Muscle layer of colon (tissue), 2 donors: Measurements from ENCODE around the gene MTOR.

ENCODE experiments used
- H3K27ac ChIP-seq: one replicate; pipeline ENCODE4 v1.7.0; 2013; ENCODE audit warnings: low read depth, mild to moderate bottlenecking, low read length, moderate library complexity
- H3K27me3 ChIP-seq, 2 donors: one replicate each; pipeline ENCODE4 v1.7.0; 2013; ENCODE audit warnings: low read length in 2 of 2, mild to moderate bottlenecking in 2 of 2; ENCODE audit not compliant: insufficient read depth in 2 of 2, control insufficient read depth in 1 of 2
- H3K36me3 ChIP-seq: one replicate; pipeline ENCODE4 v1.7.0; 2013; ENCODE audit warnings: mild to moderate bottlenecking, low read length; ENCODE audit not compliant: insufficient read depth
- H3K4me1 ChIP-seq: one replicate; pipeline ENCODE4 v1.7.0; 2013; ENCODE audit warnings: mild to moderate bottlenecking, low read length; ENCODE audit not compliant: insufficient read depth
- H3K4me3 ChIP-seq, 2 donors: one replicate each; pipeline ENCODE4 v1.7.0; 2013; ENCODE audit warnings: low read length in 2 of 2, low read depth in 1 of 2, mild to moderate bottlenecking in 1 of 2, moderate library complexity in 1 of 2
- H3K9ac ChIP-seq: one replicate; pipeline ENCODE4 v1.7.0; 2013; ENCODE audit warnings: low read length
- H3K9me3 ChIP-seq: one replicate; pipeline ENCODE4 v1.7.0; 2013; ENCODE audit warnings: mild to moderate bottlenecking, low read length
- donor health status: abdominal sarcoma.
- donor health status: Adenocarcinoma of cecum.

Gene MTOR

DNA sequence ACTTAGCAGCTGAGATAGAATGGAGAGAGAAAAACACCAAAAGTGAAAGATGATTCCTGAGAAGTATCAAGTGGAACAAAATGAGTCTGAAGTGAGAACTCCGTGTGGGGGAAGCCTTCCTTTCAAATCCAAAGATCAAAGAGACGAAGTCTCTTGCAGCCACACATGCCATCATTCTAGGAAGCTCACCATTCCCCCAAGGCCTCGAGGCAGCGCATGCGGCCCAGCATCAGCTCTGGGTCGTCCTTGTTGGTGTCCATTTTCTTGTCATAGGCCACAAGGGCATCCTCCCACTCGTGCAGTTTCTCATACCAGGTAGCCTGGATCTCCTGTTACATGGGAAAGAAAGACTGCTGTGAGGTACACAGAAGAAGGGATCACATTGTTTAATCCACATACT is 105.4 kb downstream of the MTOR start:
- H3K9me3 ChIP-seq: no peaks in the 10 kb centered on the region
- no peak overlapping the region for H3K27ac ChIP-seq
- no peak overlapping the region for H3K9ac ChIP-seq
- no peak overlapping the region for H3K4me3 ChIP-seq
- H3K36me3 ChIP-seq: peaks cover 25% of the 10 kb centered on the region
- no peaks in the 10 kb centered on the region for H3K27me3 ChIP-seq
- peaks cover 24% of the 10 kb centered on the region for H3K4me1 ChIP-seq

DNA sequence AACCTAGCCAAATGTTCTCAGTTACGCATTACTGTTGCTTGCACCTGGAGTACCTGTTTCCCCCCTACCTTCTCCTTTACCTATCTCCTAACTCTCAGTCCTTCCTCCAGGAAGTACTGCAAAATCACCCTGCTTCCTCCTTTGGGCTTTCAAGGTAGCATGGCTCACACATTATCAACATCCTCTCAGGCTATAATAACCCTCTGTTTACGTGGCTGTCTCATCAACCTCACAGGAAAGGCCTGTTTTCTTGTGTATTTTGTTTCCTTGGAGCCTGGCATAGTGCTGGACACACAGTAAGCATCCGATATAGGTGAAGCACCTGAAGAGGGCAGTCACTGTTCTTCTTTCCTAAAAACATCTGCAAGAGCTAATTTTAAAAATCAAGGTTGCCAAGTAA is 105.9 kb downstream of the MTOR start:
- Histone ChIP-seq H3K9ac (no peak overlapping the region), H3K36me3 (peaks cover 25% of the 10 kb centered on the region), H3K4me3 (no peak overlapping the region), H3K27me3 (no peaks in the 10 kb centered on the region), H3K9me3 (no peaks in the 10 kb centered on the region), H3K27ac (no peak overlapping the region), H3K4me1 (peaks cover 24% of the 10 kb centered on the region)

DNA sequence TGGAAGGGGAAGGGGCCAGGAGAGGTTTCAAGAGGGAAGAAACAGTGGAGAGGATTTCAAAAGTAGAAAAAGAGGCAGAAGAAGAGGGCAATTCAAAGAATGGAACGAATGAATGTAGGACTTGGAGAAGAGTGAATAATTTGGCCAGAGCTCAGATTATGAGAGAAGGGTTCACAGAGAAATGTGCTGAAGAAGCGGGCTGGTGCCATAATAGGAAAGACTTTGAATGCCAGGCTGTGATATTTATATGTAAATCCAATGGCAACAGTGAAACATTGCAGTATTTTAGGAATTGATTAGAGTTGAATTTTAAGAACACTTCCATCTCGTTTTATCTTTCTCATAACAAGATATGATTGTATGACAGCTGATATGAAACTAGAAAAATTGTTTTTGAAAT is 109.2 kb downstream of the MTOR start:
- no peak overlapping the region for H3K9ac ChIP-seq
- peaks cover 14% of the 10 kb centered on the region for H3K4me1 ChIP-seq
- H3K36me3 ChIP-seq: peaks cover 37% of the 10 kb centered on the region
- no peak overlapping the region for H3K27ac ChIP-seq
- no peaks in the 10 kb centered on the region for H3K27me3 ChIP-seq
- no peaks in the 10 kb centered on the region for H3K9me3 ChIP-seq
- no peak overlapping the region for H3K4me3 ChIP-seq

DNA sequence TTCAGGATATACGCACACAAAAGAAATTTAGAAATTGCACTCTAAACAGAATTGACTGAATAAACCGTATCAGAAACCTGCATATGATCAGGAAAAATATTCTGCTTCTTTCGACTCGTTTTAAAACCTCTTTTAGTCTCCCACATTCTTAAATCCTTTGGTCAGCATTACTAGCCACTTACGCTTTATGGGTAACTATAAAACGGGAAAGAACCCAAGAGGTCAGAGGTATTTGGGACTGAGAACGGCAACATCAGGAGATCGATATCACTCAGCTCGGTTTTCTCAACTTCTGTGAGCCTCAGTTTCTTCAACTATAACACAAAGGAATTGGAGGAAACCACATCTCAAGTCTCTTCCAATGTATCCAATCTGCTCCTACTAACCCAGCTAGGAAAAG is 109.6 kb downstream of the MTOR start:
- H3K27me3 ChIP-seq: no peaks in the 10 kb centered on the region
- no peak overlapping the region for H3K27ac ChIP-seq
- no peaks in the 10 kb centered on the region for H3K9me3 ChIP-seq
- peaks cover 10% of the 10 kb centered on the region for H3K4me1 ChIP-seq
- peaks cover 38% of the 10 kb centered on the region for H3K36me3 ChIP-seq
- no peak overlapping the region for H3K9ac ChIP-seq
- H3K4me3 ChIP-seq: no peak overlapping the region

DNA sequence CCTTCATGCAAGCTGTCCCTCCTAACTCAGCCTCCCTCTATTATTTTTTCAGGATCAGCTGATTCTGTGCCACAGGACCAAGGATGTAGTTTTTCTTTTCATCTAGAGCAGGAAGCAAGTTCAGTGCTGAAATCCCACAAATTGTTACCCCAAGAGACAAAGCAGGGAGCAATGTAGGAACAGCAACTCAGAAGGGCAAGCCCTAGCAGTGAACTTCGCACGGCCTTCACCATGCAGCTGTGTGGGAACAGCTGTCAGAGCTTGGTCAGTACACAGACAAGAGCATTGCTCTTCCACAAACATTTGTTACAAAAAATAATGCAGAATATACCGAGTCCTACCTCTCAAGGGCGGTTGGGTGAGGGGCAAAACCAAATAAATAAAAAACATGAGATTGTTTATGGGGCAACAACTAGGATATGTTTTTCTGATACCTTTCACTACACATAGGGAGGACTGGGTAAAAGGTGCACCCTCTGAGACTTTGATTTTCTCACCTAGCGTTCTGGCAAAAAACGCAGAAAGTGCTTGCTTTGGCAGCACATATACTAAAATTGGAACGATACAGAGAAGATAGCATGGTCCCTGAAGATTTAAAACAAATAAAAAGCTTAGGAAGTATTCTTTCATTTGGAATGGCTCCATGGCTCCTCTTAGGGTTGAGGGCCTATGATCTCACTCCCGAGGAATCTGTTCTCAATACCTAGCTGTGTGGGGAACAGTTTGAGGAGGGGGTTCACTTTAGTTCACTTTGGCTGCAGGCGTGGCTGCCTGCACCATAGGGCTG is 110.3 kb downstream of the MTOR start:
- no peak overlapping the region for H3K27ac ChIP-seq
- no peak overlapping the region for H3K4me3 ChIP-seq
- no peaks in the 10 kb centered on the region for H3K27me3 ChIP-seq
- no peaks in the 10 kb centered on the region for H3K9me3 ChIP-seq
- no peak overlapping the region for H3K9ac ChIP-seq
- peaks cover 44% of the 10 kb centered on the region for H3K36me3 ChIP-seq
- peaks cover 6% of the 10 kb centered on the region for H3K4me1 ChIP-seq

DNA sequence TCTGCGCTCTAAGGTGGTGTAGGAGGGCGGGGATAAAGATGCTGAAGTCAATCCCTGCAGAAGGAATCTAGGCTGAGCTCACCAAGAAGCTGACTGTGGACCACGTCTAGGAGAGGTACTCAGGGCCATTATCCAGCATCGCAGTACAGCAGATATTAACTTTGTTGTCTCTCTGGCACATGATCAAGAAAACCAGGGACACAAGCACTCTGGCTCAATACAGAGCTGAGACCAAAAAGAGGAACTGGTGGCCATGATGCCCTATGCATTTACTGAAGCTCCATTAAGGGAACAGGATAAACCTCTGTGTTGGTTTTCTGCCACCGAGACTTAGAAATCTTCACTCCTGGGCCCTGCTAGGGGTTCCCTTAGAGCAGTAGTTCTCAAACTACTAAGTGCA is 111.2 kb downstream of the MTOR start:
- Histone ChIP-seq H3K4me1 (peaks cover 6% of the 10 kb centered on the region), H3K4me3 (no peak overlapping the region), H3K36me3 (peaks cover 45% of the 10 kb centered on the region), H3K27ac (no peak overlapping the region), H3K9ac (no peak overlapping the region), H3K9me3 (no peaks in the 10 kb centered on the region), H3K27me3 (no peaks in the 10 kb centered on the region)

DNA sequence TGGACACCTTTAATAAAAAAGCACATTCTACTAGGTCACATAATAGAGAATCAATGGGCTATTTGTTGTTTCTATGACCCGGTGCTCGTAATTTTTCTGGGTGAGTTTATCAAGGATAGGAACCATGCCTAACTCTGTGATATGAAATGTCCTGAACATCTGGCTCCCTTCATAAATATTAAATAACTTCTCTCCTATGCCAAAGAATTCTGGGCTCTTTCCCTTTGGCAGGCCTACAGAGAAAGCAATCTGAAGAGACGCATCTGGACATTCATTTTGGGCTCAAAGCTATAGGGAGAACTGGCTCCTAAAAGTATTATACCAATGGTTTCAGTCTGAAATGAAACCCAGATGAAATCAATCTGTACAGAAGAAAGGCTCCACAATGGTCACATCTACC is 112.0 kb downstream of the MTOR start:
- H3K27ac ChIP-seq: no peak overlapping the region
- peaks cover 47% of the 10 kb centered on the region for H3K36me3 ChIP-seq
- no peaks in the 10 kb centered on the region for H3K9me3 ChIP-seq
- no peaks in the 10 kb centered on the region for H3K27me3 ChIP-seq
- H3K9ac ChIP-seq: no peak overlapping the region
- H3K4me3 ChIP-seq: no peak overlapping the region
- peaks cover 6% of the 10 kb centered on the region for H3K4me1 ChIP-seq

DNA sequence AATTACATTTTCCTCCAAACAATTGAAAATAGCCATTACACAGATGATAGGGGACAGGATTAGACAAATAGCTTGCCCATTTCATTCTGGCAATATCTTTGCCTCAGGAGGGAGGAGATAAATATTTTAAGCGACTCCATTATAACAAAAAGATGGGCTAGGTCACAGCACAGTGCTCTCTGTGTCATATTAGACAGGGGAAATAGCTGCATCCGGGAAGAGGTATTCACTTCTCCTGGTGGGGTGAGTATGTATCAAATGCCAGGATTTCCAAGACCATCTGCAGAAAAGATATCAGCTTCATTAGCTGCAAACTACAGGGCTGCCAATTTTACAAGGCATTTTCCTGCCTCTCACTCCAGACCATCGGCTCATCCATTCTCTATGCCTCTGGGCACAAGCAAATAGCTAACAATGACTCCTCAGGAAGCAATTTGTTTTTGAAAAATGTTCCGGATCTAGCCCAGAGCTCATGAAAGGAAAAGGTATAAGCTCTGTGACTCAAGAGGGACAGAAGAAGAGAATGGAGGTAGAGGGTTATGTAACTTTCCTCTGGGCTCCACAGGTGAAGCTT is 115.1 kb downstream of the MTOR start:
- Histone ChIP-seq H3K27me3 (no peaks in the 10 kb centered on the region), H3K9me3 (no peaks in the 10 kb centered on the region), H3K36me3 (peaks cover 56% of the 10 kb centered on the region), H3K4me1 (peaks cover 2% of the 10 kb centered on the region), H3K9ac (no peak overlapping the region), H3K27ac (no peak overlapping the region), H3K4me3 (no peak overlapping the region)

DNA sequence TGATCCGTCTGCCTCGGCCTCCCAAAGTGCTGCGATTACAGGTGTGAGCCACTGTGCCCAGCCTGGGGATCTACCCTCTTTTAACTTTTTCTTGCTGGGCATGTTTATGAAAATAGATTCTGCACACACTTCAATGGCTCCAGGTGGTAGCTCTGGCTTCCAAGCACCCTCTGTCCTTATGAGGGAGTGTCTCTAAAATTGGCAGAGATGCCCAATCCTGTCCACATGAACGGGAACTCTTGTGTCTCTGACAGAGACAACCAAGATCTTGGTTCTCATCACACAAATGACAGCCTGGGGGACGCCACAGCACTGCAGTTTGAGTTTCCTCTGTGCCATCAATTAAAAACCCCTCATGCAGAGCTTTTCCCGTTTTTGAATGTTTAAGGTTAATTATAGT is 116.6 kb downstream of the MTOR start:
- no peaks in the 10 kb centered on the region for H3K4me1 ChIP-seq
- H3K36me3 ChIP-seq: peaks cover 56% of the 10 kb centered on the region
- no peak overlapping the region for H3K4me3 ChIP-seq
- H3K27me3 ChIP-seq: no peaks in the 10 kb centered on the region
- H3K27ac ChIP-seq: no peak overlapping the region
- no peak overlapping the region for H3K9ac ChIP-seq
- no peaks in the 10 kb centered on the region for H3K9me3 ChIP-seq

DNA sequence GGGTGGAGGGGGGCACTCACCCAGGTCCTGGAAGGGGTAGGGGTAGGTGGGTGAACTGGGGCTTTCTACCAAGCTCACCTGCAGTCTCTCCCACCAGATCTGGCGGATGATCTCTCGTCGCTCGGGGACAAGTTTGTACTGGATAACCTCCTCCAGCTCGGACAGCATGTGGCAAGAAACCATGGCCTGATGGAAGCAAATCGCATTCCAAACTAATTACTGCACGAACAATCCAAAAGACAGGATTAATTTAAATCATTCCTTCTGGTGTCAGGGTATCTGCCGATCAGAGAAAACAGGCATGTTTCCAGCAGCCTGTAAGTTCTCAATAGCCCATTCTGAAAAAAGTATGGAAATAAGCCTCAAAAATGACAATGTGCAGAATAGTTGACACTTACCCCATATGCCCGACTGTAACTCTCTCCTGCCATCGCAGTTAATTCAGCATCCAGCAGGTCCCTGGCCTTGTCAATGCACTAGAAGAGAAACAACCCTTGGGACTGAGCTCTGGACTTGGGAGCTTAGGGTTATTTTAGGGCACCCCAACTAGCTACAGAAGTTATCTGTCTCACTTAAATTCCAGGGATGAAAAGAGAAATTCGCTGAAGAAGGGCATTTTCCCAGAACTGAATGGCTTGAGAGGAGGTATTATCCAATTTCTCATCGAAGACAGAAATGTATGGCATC is 117.6 kb downstream of the MTOR start:
- Histone ChIP-seq H3K4me3 (no peak overlapping the region), H3K27me3 (no peaks in the 10 kb centered on the region), H3K9ac (no peak overlapping the region), H3K27ac (no peak overlapping the region), H3K9me3 (no peaks in the 10 kb centered on the region), H3K4me1 (no peaks in the 10 kb centered on the region), H3K36me3 (peaks cover 52% of the 10 kb centered on the region)

DNA sequence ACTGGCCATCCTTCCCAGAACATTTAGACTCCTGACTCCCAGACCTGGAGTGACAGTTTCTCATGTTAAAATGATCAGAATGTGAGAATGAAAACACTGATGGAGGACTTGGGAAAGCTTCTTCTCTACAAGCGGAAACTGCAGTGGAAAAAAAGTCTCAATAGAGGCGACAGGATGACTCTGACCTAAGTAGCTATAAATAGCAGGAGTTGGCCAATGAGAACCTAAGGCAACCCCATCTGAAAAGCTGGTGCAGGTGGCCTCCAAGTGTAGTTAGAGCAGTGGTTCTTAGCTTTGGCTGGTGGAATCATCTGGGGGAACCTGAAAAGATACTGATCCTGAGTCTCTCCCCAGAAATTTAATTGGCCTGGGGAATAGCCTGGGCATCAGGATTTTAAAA is 118.4 kb downstream of the MTOR start:
- Histone ChIP-seq H3K9me3 (no peaks in the 10 kb centered on the region), H3K36me3 (peaks cover 52% of the 10 kb centered on the region), H3K4me3 (no peak overlapping the region), H3K27ac (no peak overlapping the region), H3K4me1 (no peaks in the 10 kb centered on the region), H3K9ac (no peak overlapping the region), H3K27me3 (no peaks in the 10 kb centered on the region)
